Neuronal stem cell (in vitro differentiated cells): ENCODE results near the gene WWOX.

Experiments used
- DNase-seq: peaks from one replicate; pipeline ENCODE4 v3.0.0-alpha.2; 2013; ENCODE audit warnings: low spot score
- H2AFZ ChIP-seq: one replicate; pipeline ENCODE4 v1.6.1; 2013; ENCODE audit warnings: mild to moderate bottlenecking, low read length, inconsistent platforms
- H2AK5ac ChIP-seq: 2 replicates; pipeline ENCODE4 v1.6.1; 2013; ENCODE audit warnings: low read depth, mild to moderate bottlenecking, inconsistent platforms, low read length, moderate library complexity, mixed read lengths
- H2BK120ac ChIP-seq: 2 replicates; pipeline ENCODE4 v1.6.1; 2013; ENCODE audit warnings: low read depth, mild to moderate bottlenecking, inconsistent platforms, low read length, moderate library complexity, mixed read lengths
- H2BK12ac ChIP-seq: one replicate; pipeline ENCODE4 v1.6.1; 2013; ENCODE audit warnings: low read length, inconsistent platforms
- H2BK15ac ChIP-seq: 2 replicates; pipeline ENCODE4 v1.6.1; 2013; ENCODE audit warnings: mild to moderate bottlenecking, low read length, inconsistent platforms, mixed read lengths
- H2BK5ac ChIP-seq: one replicate; pipeline ENCODE4 v1.6.1; 2013; ENCODE audit warnings: inconsistent platforms, mild to moderate bottlenecking, low read length, moderate library complexity
- H3K14ac ChIP-seq: one replicate; pipeline ENCODE4 v1.6.1; 2013; ENCODE audit warnings: low read length, inconsistent platforms
- H3K18ac ChIP-seq: 2 replicates; pipeline ENCODE4 v1.6.1; 2013; ENCODE audit warnings: low read length, inconsistent platforms
- H3K23ac ChIP-seq: 2 replicates; pipeline ENCODE4 v1.6.1; 2013; ENCODE audit warnings: low read depth, mild to moderate bottlenecking, mixed read lengths, low read length, inconsistent platforms; ENCODE audit not compliant: poor library complexity
- H3K27ac ChIP-seq: replicated peaks from 3 replicates; pipeline ENCODE4 v1.5.1; 2013; ENCODE audit warnings: low read length, inconsistent platforms
- H3K27me3 ChIP-seq, 3 experiments: 2 replicates each; pipeline ENCODE4 v1.6.1; 2013; ENCODE audit warnings: low read length in 3 of 3, mild to moderate bottlenecking in 2 of 3, inconsistent platforms in 1 of 3, low read depth in 1 of 3, mixed read lengths in 1 of 3, moderate library complexity in 1 of 3; ENCODE audit not compliant: control insufficient read depth in 3 of 3, insufficient read depth in 3 of 3
- H3K36me3 ChIP-seq, 2 donors: replicated peaks in 1 of 2; 2 replicates each; pipeline ENCODE4 v1.6.1; 2013; ENCODE audit warnings: low read length in 2 of 2; ENCODE audit not compliant: control insufficient read depth in 2 of 2, insufficient read depth in 2 of 2
- H3K4ac ChIP-seq: 2 replicates; pipeline ENCODE4 v1.6.1; 2013; ENCODE audit warnings: inconsistent platforms, mild to moderate bottlenecking, low read length, moderate library complexity
- H3K4me1 ChIP-seq, 2 donors: 1 replicate in 1 of 2; 2 replicates in 1 of 2; pipeline ENCODE4 v1.6.1; 2013; ENCODE audit warnings: low read length in 2 of 2, low read depth in 1 of 2; ENCODE audit not compliant: control insufficient read depth in 2 of 2, insufficient read depth in 1 of 2
- H3K4me2 ChIP-seq: one replicate; pipeline ENCODE4 v1.6.1; 2013; ENCODE audit warnings: mild to moderate bottlenecking, low read length, inconsistent platforms; ENCODE audit not compliant: insufficient read depth, poor library complexity, severe bottlenecking
- H3K4me3 ChIP-seq, 2 donors: 2 replicates each; pipeline ENCODE4 v1.5.1; 2013; ENCODE audit warnings: low read length in 2 of 2, mild to moderate bottlenecking in 2 of 2, inconsistent platforms in 1 of 2, moderate library complexity in 1 of 2
- H3K79me1 ChIP-seq: one replicate; pipeline ENCODE4 v1.6.1; 2013; ENCODE audit warnings: low read depth, mild to moderate bottlenecking, inconsistent platforms, low read length, moderate library complexity
- H3K9ac ChIP-seq: one replicate; pipeline ENCODE4 v1.6.1; 2013; ENCODE audit warnings: mild to moderate bottlenecking, low read depth, low read length, inconsistent platforms; ENCODE audit not compliant: poor library complexity
- H3K9me3 ChIP-seq, 2 donors: replicated peaks in 1 of 2; 2 replicates each; pipeline versions ENCODE3 to v1.6.1; 2013; ENCODE audit warnings: low read length in 2 of 2, mild to moderate bottlenecking in 2 of 2, inconsistent platforms in 1 of 2, low read depth in 1 of 2, mixed read lengths in 1 of 2, moderate library complexity in 1 of 2; ENCODE audit not compliant: control insufficient read depth in 2 of 2, insufficient read depth in 1 of 2
- H4K8ac ChIP-seq: one replicate; pipeline ENCODE4 v1.6.1; 2013; ENCODE audit warnings: low read depth, mild to moderate bottlenecking, inconsistent platforms, low read length, moderate library complexity
- H4K91ac ChIP-seq: one replicate; pipeline ENCODE4 v1.6.1; 2013; ENCODE audit warnings: low read length, low read depth, mild to moderate bottlenecking, inconsistent platforms; ENCODE audit not compliant: poor library complexity
- WGBS, 2 donors: extraction: QIAGEN DNeasy Blood & Tissue Kit; methylation state at CpG; one replicate each; pipeline ENCODE4 v1.1.7; 2013; ENCODE audit warnings: missing lambda C conversion rate in 2 of 2, mixed read lengths in 1 of 2; ENCODE audit not compliant: insufficient read length in 2 of 2, insufficient replicate concordance in 1 of 2; ENCODE audit errors: extremely low coverage in 2 of 2; 5-methylcytosine and 5-hydroxymethylcytosine counted together

Gene WWOX

GRCh38 chr16:78134944-78135619 is 35.6 kb downstream of the WWOX start:
- no peak for DNase-seq
- no peak overlapping the region for H3K23ac ChIP-seq
- H3K27me3 ChIP-seq = no peaks in the 10 kb centered on the region
- WGBS, 2 donors = no CpG with 5 or more reads among the region's 7 CpGs
- no peaks in the 10 kb centered on the region for H3K9me3 ChIP-seq
- H3K14ac ChIP-seq = no peak overlapping the region
- H2AK5ac ChIP-seq = no peak overlapping the region
- no peak overlapping the region for H3K18ac ChIP-seq
- H3K36me3 ChIP-seq = no peaks in the 10 kb centered on the region
- no peak overlapping the region for H2BK120ac ChIP-seq
- no peak overlapping the region for H3K9ac ChIP-seq
- H3K4me2 ChIP-seq = no peak overlapping the region
- no peak overlapping the region for H2BK15ac ChIP-seq
- H2BK5ac ChIP-seq = no peak overlapping the region
- H3K4me1 ChIP-seq = peaks cover 0 to 2% of the 10 kb centered on the region in 2 donors
- H4K91ac ChIP-seq = no peak overlapping the region
- no peak overlapping the region for H2BK12ac ChIP-seq
- no peaks in the 10 kb centered on the region for H3K79me1 ChIP-seq
- H3K4me3 ChIP-seq = no peak overlapping the region
- H2AFZ ChIP-seq = no peak overlapping the region
- H3K27ac ChIP-seq = no peak overlapping the region
- no peak overlapping the region for H3K4ac ChIP-seq
- no peak overlapping the region for H4K8ac ChIP-seq

- H2AFZ ChIP-seq = no peak overlapping the region
- no peak overlapping the region for H3K4me2 ChIP-seq
- WGBS, 2 donors = no CpG with 5 or more reads among the region's 11 CpGs
- H3K27me3 ChIP-seq = no peaks in the 10 kb centered on the region
- H2AK5ac ChIP-seq = no peak overlapping the region
- no peak overlapping the region for H3K27ac ChIP-seq
- H3K4me1 ChIP-seq = peaks cover 0 to 2% of the 10 kb centered on the region in 2 donors
- DNase-seq = no peak
- no peak overlapping the region for H2BK120ac ChIP-seq
- H3K18ac ChIP-seq = no peak overlapping the region
- no peak overlapping the region for H3K4ac ChIP-seq
- no peak overlapping the region for H2BK5ac ChIP-seq
- no peaks in the 10 kb centered on the region for H3K9me3 ChIP-seq
- no peak overlapping the region for H3K4me3 ChIP-seq
- no peak overlapping the region for H4K8ac ChIP-seq
- no peaks in the 10 kb centered on the region for H3K79me1 ChIP-seq
- no peak overlapping the region for H3K14ac ChIP-seq
- no peak overlapping the region for H4K91ac ChIP-seq
- H2BK15ac ChIP-seq = no peak overlapping the region
- H3K36me3 ChIP-seq = no peaks in the 10 kb centered on the region
- no peak overlapping the region for H3K23ac ChIP-seq
- H3K9ac ChIP-seq = no peak overlapping the region
- no peak overlapping the region for H2BK12ac ChIP-seq
These were observed 37.7 kb downstream of the WWOX start for GRCh38 chr16:78137179-78137578.

GRCh38 chr16:78137782-78138616 is 38.5 kb downstream of the WWOX start:
- no CpG with 5 or more reads among the region's 8 CpGs for WGBS, 2 donors
- no peak overlapping the region for H2BK5ac ChIP-seq
- H3K23ac ChIP-seq = no peak overlapping the region
- H3K14ac ChIP-seq = no peak overlapping the region
- no peaks in the 10 kb centered on the region for H3K27me3 ChIP-seq
- H2BK12ac ChIP-seq = no peak overlapping the region
- H3K4me2 ChIP-seq = no peak overlapping the region
- H2BK15ac ChIP-seq = no peak overlapping the region
- H3K18ac ChIP-seq = no peak overlapping the region
- peaks cover 0 to 2% of the 10 kb centered on the region in 2 donors for H3K4me1 ChIP-seq
- no peaks in the 10 kb centered on the region for H3K79me1 ChIP-seq
- no peak overlapping the region for H2AFZ ChIP-seq
- no peak overlapping the region for H4K91ac ChIP-seq
- H3K36me3 ChIP-seq = no peaks in the 10 kb centered on the region
- DNase-seq = no peak
- H4K8ac ChIP-seq = no peak overlapping the region
- no peak overlapping the region for H2AK5ac ChIP-seq
- no peak overlapping the region for H3K9ac ChIP-seq
- H2BK120ac ChIP-seq = no peak overlapping the region
- H3K9me3 ChIP-seq = no peaks in the 10 kb centered on the region
- H3K4me3 ChIP-seq = no peak overlapping the region
- H3K4ac ChIP-seq = no peak overlapping the region
- no peak overlapping the region for H3K27ac ChIP-seq

- H3K4ac ChIP-seq = no peak overlapping the region
These were observed 41.5 kb downstream of the WWOX start for GRCh38 chr16:78140818-78141466.

More at GRCh38 chr16:78140818-78141466, 41.5 kb downstream of the WWOX start:
- Histone ChIP-seq H3K27ac (no peak overlapping the region), H2BK12ac (no peak overlapping the region), H3K4me3 (no peak overlapping the region), H3K9me3 (no peaks in the 10 kb centered on the region), H3K36me3 (no peaks in the 10 kb centered on the region), H3K9ac (no peak overlapping the region), H3K27me3 (no peaks in the 10 kb centered on the region), H2BK120ac (no peak overlapping the region), H2AFZ (no peak overlapping the region), H3K18ac (no peak overlapping the region), H2AK5ac (no peak overlapping the region), H3K4me2 (no peak overlapping the region), H4K91ac (no peak overlapping the region), H3K79me1 (no peaks in the 10 kb centered on the region), H2BK15ac (no peak overlapping the region), H4K8ac (no peak overlapping the region), H3K14ac (no peak overlapping the region), H3K23ac (no peak overlapping the region), H2BK5ac (no peak overlapping the region), H3K4me1 (peaks cover 0 to 2% of the 10 kb centered on the region in 2 donors)
- DNase-seq = no peak
- WGBS, 2 donors = no CpG with 5 or more reads among the region's 6 CpGs
